WTC11 (cell line): ENCODE measurements around the gene CLCN7. TPM values are rescaled to one million over a fixed set of nuclear protein-coding genes. Genes with fewer than 3 reads are reported as not detected.

ENCODE experiments used
- ATAC-seq: fragments of 200-7000 bp; cut with Tn5 transposase; 2 replicates; pipeline ENCODE4 v1.10.0; 2021; ENCODE audit warnings: mild to moderate bottlenecking, moderate library complexity
- CTCF ChIA-PET: fragments of 300-600 bp; sonication (Branson Sonifier 250); formaldehyde crosslinking; loops from one replicate; lab custom pipeline; 2021; ENCODE audit warnings: antibody characterized with exemption; lab: Charles Lee
- POLR2A ChIA-PET: fragments of 350-600 bp; sonication (Branson Sonifier 250); formaldehyde crosslinking; loops from one replicate; lab custom pipeline; 2021; ENCODE audit warnings: antibody characterized with exemption; lab: Charles Lee
- DNase-seq: peaks from one replicate; pipeline ENCODE4 v3.0.0; 2021; ENCODE audit warnings: low spot score
- H3K27ac Mint-ChIP-seq: 2 replicates; pipeline ENCODE4 v1.8.0; 2021; ENCODE audit warnings: mixed read lengths
- H3K27me3 Mint-ChIP-seq: 2 replicates; pipeline ENCODE4 v1.8.0; 2021; ENCODE audit warnings: low read depth, mild to moderate bottlenecking, moderate library complexity, mixed read lengths
- H3K36me3 Mint-ChIP-seq: 2 replicates; pipeline ENCODE4 v1.8.0; 2021; ENCODE audit warnings: mixed read lengths
- H3K4me1 Mint-ChIP-seq: 2 replicates; pipeline ENCODE4 v1.8.0; 2022; ENCODE audit warnings: mixed read lengths
- H3K4me3 Mint-ChIP-seq: 2 replicates; pipeline ENCODE4 v1.8.0; 2021; ENCODE audit warnings: mild to moderate bottlenecking, moderate library complexity, mixed read lengths
- H3K9me3 Mint-ChIP-seq: 2 replicates; pipeline ENCODE4 v1.8.0; 2021; ENCODE audit warnings: mixed read lengths
- AR ChIP-seq: fragments of 250-450 bp; sonication (Bioruptor Pico); IDR thresholded peaks from 2 replicates; pipeline ENCODE4 v1.9.0; 2021; ENCODE audit warnings: mild to moderate bottlenecking
- ATF3 ChIP-seq: sonication (generic); formaldehyde crosslinking; conservative IDR thresholded peaks from 2 replicates; pipeline ENCODE4 v1.8.1; 2022; ENCODE audit warnings: mild to moderate bottlenecking, missing genetic modification reagents
- CREB1 ChIP-seq: sonication (generic); formaldehyde crosslinking; IDR thresholded peaks from 2 replicates; pipeline ENCODE4 v1.8.0; 2023; ENCODE audit warnings: mild to moderate bottlenecking, missing genetic modification reagents
- CREM ChIP-seq: sonication (generic); formaldehyde crosslinking; IDR thresholded peaks from 2 replicates; pipeline ENCODE4 v1.8.1; 2022; ENCODE audit warnings: mild to moderate bottlenecking, missing genetic modification reagents, moderate library complexity
- ESRRA ChIP-seq: sonication (generic); formaldehyde crosslinking; IDR thresholded peaks from 2 replicates; pipeline ENCODE4 v1.8.1; 2022; ENCODE audit warnings: mild to moderate bottlenecking, missing genetic modification reagents, borderline replicate concordance
- GTF2I ChIP-seq: fragments of 250-450 bp; sonication (Bioruptor Pico); conservative IDR thresholded peaks from 2 replicates; pipeline ENCODE4 v1.4.0; 2021; ENCODE audit warnings: mild to moderate bottlenecking
- MYBL2 ChIP-seq: sonication (generic); formaldehyde crosslinking; IDR thresholded peaks from 2 replicates; pipeline ENCODE4 v1.8.1; 2023; ENCODE audit warnings: mild to moderate bottlenecking, moderate library complexity, missing genetic modification reagents
- NR1H2 ChIP-seq: sonication (generic); formaldehyde crosslinking; IDR thresholded peaks from 2 replicates; pipeline ENCODE4 v1.9.0; 2021; ENCODE audit warnings: mild to moderate bottlenecking, moderate library complexity, missing genetic modification reagents
- NR2C2 ChIP-seq: sonication (generic); formaldehyde crosslinking; IDR thresholded peaks from 2 replicates; pipeline ENCODE4 v1.8.0; 2022; ENCODE audit warnings: mild to moderate bottlenecking, missing genetic modification reagents
- PRRX2 ChIP-seq: fragments of 250-450 bp; sonication (Bioruptor Pico); IDR thresholded peaks from 2 replicates; pipeline ENCODE4 v1.8.0; 2021; ENCODE audit warnings: mild to moderate bottlenecking
- RORB ChIP-seq: fragments of 250-450 bp; sonication (Bioruptor Pico); IDR thresholded peaks from 2 replicates; pipeline ENCODE4 v1.9.0; 2021; ENCODE audit warnings: mild to moderate bottlenecking
- USF2 ChIP-seq: sonication (generic); formaldehyde crosslinking; IDR thresholded peaks from 2 replicates; pipeline ENCODE4 v1.8.1; 2023; ENCODE audit warnings: mild to moderate bottlenecking, missing genetic modification reagents, moderate library complexity
- ZBTB43 ChIP-seq: sonication (generic); formaldehyde crosslinking; IDR thresholded peaks from 2 replicates; pipeline ENCODE4 v1.8.1; 2023; ENCODE audit warnings: mild to moderate bottlenecking, missing genetic modification reagents
- ZNF219 ChIP-seq: sonication (generic); formaldehyde crosslinking; IDR thresholded peaks from 2 replicates; pipeline ENCODE4 v1.8.0; 2023; ENCODE audit warnings: missing genetic modification reagents, mild to moderate bottlenecking, borderline replicate concordance
- ZNF416 ChIP-seq: fragments of 250-450 bp; sonication (Bioruptor Pico); IDR thresholded peaks from 2 replicates; pipeline ENCODE4 v1.9.0; 2021; ENCODE audit warnings: mild to moderate bottlenecking, inconsistent platforms
- total RNA-seq: library from RNA; stranded (reverse); gene quantifications from 3 replicates; pipeline ENCODE4 v1.2.3, GENCODE V29; 2021
- TF ChIP-seq, protein P1 (sequence below): sonication (generic); formaldehyde crosslinking; IDR thresholded peaks from 2 replicates; pipeline ENCODE4 v1.8.1; 2023; ENCODE audit warnings: mild to moderate bottlenecking, missing genetic modification reagents, borderline replicate concordance
- TF ChIP-seq, protein P2 (sequence below): sonication (generic); formaldehyde crosslinking; IDR thresholded peaks from 2 replicates; pipeline ENCODE4 v1.8.1; 2022; ENCODE audit warnings: missing genetic modification reagents, borderline replicate concordance
- TF ChIP-seq, protein P3 (sequence below): fragments of 200-600 bp; IDR thresholded peaks from 2 replicates; pipeline ENCODE4 v1.8.0; 2022; ENCODE audit warnings: antibody characterized with exemption

Gene CLCN7
- total RNA-seq, 1 experiment from 2014 or later: 94.1 TPM

- DNase-seq (no peak), ATAC-seq (no peak)
- Mint-ChIP-seq H3K27me3 (no peaks in the 10 kb centered on the region; the same call in 1 of the 2 replicates), H3K4me1 (no peaks in the 10 kb centered on the region), H3K27ac (no peak overlapping the region), H3K36me3 (peaks cover 5% of the 10 kb centered on the region; the same call in 1 of the 2 replicates), H3K4me3 (no peak overlapping the region), H3K9me3 (peaks cover 9% of the 10 kb centered on the region)
- ChIA-PET CTCF (interaction anchor here (0.9 kb wide), 1 partner anchor 8 kb away, joined by 3 read pairs; no protein-coding TSS in a partner anchor), POLR2A (no interaction called here)
- TF ChIP-seq NR2C2 (CRISPR knock-in tag): no peak
- TF ChIP-seq, protein P1, sequence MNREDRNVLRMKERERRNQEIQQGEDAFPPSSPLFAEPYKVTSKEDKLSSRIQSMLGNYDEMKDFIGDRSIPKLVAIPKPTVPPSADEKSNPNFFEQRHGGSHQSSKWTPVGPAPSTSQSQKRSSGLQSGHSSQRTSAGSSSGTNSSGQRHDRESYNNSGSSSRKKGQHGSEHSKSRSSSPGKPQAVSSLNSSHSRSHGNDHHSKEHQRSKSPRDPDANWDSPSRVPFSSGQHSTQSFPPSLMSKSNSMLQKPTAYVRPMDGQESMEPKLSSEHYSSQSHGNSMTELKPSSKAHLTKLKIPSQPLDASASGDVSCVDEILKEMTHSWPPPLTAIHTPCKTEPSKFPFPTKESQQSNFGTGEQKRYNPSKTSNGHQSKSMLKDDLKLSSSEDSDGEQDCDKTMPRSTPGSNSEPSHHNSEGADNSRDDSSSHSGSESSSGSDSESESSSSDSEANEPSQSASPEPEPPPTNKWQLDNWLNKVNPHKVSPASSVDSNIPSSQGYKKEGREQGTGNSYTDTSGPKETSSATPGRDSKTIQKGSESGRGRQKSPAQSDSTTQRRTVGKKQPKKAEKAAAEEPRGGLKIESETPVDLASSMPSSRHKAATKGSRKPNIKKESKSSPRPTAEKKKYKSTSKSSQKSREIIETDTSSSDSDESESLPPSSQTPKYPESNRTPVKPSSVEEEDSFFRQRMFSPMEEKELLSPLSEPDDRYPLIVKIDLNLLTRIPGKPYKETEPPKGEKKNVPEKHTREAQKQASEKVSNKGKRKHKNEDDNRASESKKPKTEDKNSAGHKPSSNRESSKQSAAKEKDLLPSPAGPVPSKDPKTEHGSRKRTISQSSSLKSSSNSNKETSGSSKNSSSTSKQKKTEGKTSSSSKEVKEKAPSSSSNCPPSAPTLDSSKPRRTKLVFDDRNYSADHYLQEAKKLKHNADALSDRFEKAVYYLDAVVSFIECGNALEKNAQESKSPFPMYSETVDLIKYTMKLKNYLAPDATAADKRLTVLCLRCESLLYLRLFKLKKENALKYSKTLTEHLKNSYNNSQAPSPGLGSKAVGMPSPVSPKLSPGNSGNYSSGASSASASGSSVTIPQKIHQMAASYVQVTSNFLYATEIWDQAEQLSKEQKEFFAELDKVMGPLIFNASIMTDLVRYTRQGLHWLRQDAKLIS: no peak
- TF ChIP-seq PRRX2 (CRISPR knock-in tag): no peak
- no peak for TF ChIP-seq ESRRA (CRISPR knock-in tag)
- no peak for TF ChIP-seq AR (CRISPR knock-in tag)
- TF ChIP-seq MYBL2 (CRISPR knock-in tag): no peak
- TF ChIP-seq USF2 (CRISPR knock-in tag): no peak
- TF ChIP-seq, protein P2, sequence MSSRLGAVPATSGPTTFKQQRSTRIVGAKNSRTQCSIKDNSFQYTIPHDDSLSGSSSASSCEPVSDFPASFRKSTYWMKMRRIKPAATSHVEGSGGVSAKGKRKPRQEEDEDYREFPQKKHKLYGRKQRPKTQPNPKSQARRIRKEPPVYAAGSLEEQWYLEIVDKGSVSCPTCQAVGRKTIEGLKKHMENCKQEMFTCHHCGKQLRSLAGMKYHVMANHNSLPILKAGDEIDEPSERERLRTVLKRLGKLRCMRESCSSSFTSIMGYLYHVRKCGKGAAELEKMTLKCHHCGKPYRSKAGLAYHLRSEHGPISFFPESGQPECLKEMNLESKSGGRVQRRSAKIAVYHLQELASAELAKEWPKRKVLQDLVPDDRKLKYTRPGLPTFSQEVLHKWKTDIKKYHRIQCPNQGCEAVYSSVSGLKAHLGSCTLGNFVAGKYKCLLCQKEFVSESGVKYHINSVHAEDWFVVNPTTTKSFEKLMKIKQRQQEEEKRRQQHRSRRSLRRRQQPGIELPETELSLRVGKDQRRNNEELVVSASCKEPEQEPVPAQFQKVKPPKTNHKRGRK (CRISPR knock-in tag): no peak
- TF ChIP-seq RORB: no peak
- no peak for TF ChIP-seq ZBTB43 (CRISPR knock-in tag)
- TF ChIP-seq, protein P3, sequence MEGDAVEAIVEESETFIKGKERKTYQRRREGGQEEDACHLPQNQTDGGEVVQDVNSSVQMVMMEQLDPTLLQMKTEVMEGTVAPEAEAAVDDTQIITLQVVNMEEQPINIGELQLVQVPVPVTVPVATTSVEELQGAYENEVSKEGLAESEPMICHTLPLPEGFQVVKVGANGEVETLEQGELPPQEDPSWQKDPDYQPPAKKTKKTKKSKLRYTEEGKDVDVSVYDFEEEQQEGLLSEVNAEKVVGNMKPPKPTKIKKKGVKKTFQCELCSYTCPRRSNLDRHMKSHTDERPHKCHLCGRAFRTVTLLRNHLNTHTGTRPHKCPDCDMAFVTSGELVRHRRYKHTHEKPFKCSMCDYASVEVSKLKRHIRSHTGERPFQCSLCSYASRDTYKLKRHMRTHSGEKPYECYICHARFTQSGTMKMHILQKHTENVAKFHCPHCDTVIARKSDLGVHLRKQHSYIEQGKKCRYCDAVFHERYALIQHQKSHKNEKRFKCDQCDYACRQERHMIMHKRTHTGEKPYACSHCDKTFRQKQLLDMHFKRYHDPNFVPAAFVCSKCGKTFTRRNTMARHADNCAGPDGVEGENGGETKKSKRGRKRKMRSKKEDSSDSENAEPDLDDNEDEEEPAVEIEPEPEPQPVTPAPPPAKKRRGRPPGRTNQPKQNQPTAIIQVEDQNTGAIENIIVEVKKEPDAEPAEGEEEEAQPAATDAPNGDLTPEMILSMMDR: no peak
- TF ChIP-seq CREB1 (CRISPR knock-in tag): no peak
- no peak for TF ChIP-seq ZNF416
- no peak for TF ChIP-seq CREM (CRISPR knock-in tag)
- TF ChIP-seq NR1H2 (CRISPR knock-in tag): no peak
- TF ChIP-seq GTF2I: no peak
- no peak for TF ChIP-seq ATF3 (CRISPR knock-in tag)
- no peak for TF ChIP-seq ZNF219 (CRISPR knock-in tag)
These were observed 45.0 kb upstream of the CLCN7 start for GRCh38 chr16:1519831-1520230.
